K562 (cell line): ENCODE data around the gene TRAPPC12. TPM values are rescaled to one million over a fixed set of nuclear protein-coding genes. Genes with fewer than 3 reads are reported as not detected.

ENCODE experiments used
- ATAC-seq: fragments of 200-7000 bp; cut with Tn5 transposase; 3 replicates; pipeline ENCODE4 v1.9.1; 2020; ENCODE audit warnings: moderate library complexity
- BruUV-seq: library from RNA; stranded (reverse); fragments of 400-500 nt; replicated peaks from 2 replicates; lab custom pipeline; 2021; lab: Mats Ljungman, UMichigan
- CTCF ChIA-PET: fragments of 300-600 bp; formaldehyde crosslinking; extraction: SDS; loops from one replicate; lab custom pipeline; 2021; ENCODE audit warnings: low intra/inter-chr PET ratio; lab: Yijun Ruan, JAX
- POLR2A ChIA-PET: fragments of 300-600, 350-650 bp; sonication (Branson Sonifier 250); formaldehyde crosslinking; extraction: SDS; loops from one replicate; lab custom pipeline; 2021; ENCODE audit warnings: antibody characterized with exemption, inconsistent platforms; lab: Yijun Ruan, JAX
- DNase-seq, 4 experiments: peaks; one replicate each; pipeline versions ENCODE4 v3.0.0 to v3.0.0-alpha.2; 2011 to 2018; ENCODE audit warnings: low spot score in 3 of 4, mixed read lengths in 3 of 4; ENCODE audit errors: extremely low read depth in 1 of 4
- FAIRE-seq: peaks from 2 replicates; lab custom pipeline; 2011; peaks lifted over from hg19 to GRCh38; lab: Jason Lieb, UNC
- H2AFZ ChIP-seq: 2 replicates; pipeline ENCODE4 v1.6.0; 2011; ENCODE audit warnings: low read depth, low read length, control low read depth, inconsistent platforms
- H3K27ac ChIP-seq: fragments of 200-600 bp; 3 replicates; pipeline ENCODE4 v1.8.0; 2011; ENCODE audit warnings: low read depth, mild to moderate bottlenecking, control low read depth, inconsistent platforms, low read length, moderate library complexity, mixed read lengths; ENCODE audit errors: extremely low read depth
- H3K27me3 ChIP-seq, 2 experiments: fragments of 300-600 bp in 1 of 2; 2 replicates in 1 of 2; 3 replicates in 1 of 2; pipeline versions ENCODE4 v1.6.0 to v1.8.0; 2011; ENCODE audit warnings: inconsistent platforms in 2 of 2, low read length in 2 of 2, mild to moderate bottlenecking in 1 of 2, mixed read lengths in 1 of 2, moderate library complexity in 1 of 2; ENCODE audit not compliant: control insufficient read depth in 2 of 2, insufficient read depth in 2 of 2
- H3K36me3 ChIP-seq: fragments of 300-600 bp; 3 replicates; pipeline ENCODE4 v1.8.0; 2011; ENCODE audit warnings: mild to moderate bottlenecking, low read length, inconsistent platforms; ENCODE audit not compliant: control insufficient read depth, insufficient read depth
- H3K4me1 ChIP-seq, 2 experiments: fragments of 200-600 bp in 1 of 2; replicated peaks in 1 of 2; 2 replicates in 1 of 2; 3 replicates in 1 of 2; pipeline versions ENCODE4 v1.5.1 to v1.8.0; 2011; ENCODE audit warnings: inconsistent platforms in 2 of 2, low read length in 2 of 2, mild to moderate bottlenecking in 1 of 2, mixed read lengths in 1 of 2, moderate library complexity in 1 of 2; ENCODE audit not compliant: control insufficient read depth in 2 of 2, insufficient read depth in 2 of 2
- H3K4me2 ChIP-seq: 2 replicates; pipeline ENCODE4 v1.6.1; 2011; ENCODE audit warnings: low read length, control low read depth, inconsistent platforms, mixed read lengths; ENCODE audit not compliant: insufficient read depth
- H3K4me3 ChIP-seq: fragments of 200-600 bp; sonication (generic), shearing (Covaris generic); 2 replicates; pipeline ENCODE4 v1.5.1; 2016; ENCODE audit warnings: control low read depth, inconsistent platforms
- H3K79me2 ChIP-seq: fragments of 200-600 bp; 3 replicates; pipeline ENCODE4 v1.8.0; 2011; ENCODE audit warnings: low read length, inconsistent platforms; ENCODE audit not compliant: control insufficient read depth, insufficient read depth
- H3K9ac ChIP-seq, 2 experiments: 2 replicates each; pipeline versions ENCODE4 v1.6.0 to v1.6.1; 2011; ENCODE audit warnings: low read depth in 2 of 2, low read length in 2 of 2, control low read depth in 1 of 2, inconsistent platforms in 1 of 2, mild to moderate bottlenecking in 1 of 2, mixed read lengths in 1 of 2; ENCODE audit not compliant: insufficient read depth in 1 of 2
- H3K9me1 ChIP-seq: one replicate; pipeline ENCODE4 v1.6.0; 2011; ENCODE audit warnings: inconsistent platforms, mild to moderate bottlenecking, low read length, moderate library complexity; ENCODE audit not compliant: control insufficient read depth, insufficient read depth
- H3K9me3 ChIP-seq: replicated peaks from 2 replicates; pipeline ENCODE4 v1.5.1; 2011; ENCODE audit warnings: low read depth, low read length, inconsistent platforms; ENCODE audit not compliant: control insufficient read depth, insufficient read depth
- H4K20me1 ChIP-seq: replicated peaks from 2 replicates; pipeline ENCODE4 v1.6.1; 2011; ENCODE audit warnings: low read length, inconsistent platforms, mixed read lengths; ENCODE audit not compliant: control insufficient read depth, insufficient read depth
- HBP1 ChIP-seq: fragments of 450-650 bp; formaldehyde crosslinking; IDR thresholded peaks from 2 replicates; pipeline ENCODE4 v1.4.0; 2022; ENCODE audit warnings: missing genetic modification characterization
- HNRNPUL1 ChIP-seq: fragments of 200-400 bp; formaldehyde crosslinking; IDR thresholded peaks from 2 replicates; pipeline ENCODE4 v1.6.1; 2017; ENCODE audit warnings: low read length
- KDM4B ChIP-seq, 2 experiments: fragments of 450-650 bp in 1 of 2; sonication (generic) in 1 of 2; IDR thresholded peaks; 2 replicates each; pipeline ENCODE4 v1.6.1; 2016 to 2017; ENCODE audit warnings: borderline replicate concordance in 2 of 2, antibody characterized with exemption in 1 of 2, low read depth in 1 of 2, mild to moderate bottlenecking in 1 of 2
- NUFIP1 ChIP-seq: fragments of 450-650 bp; IDR thresholded peaks from 2 replicates; pipeline ENCODE4 v1.6.1; 2018; ENCODE audit not compliant: partially characterized antibody
- PHB ChIP-seq: fragments of 250-450 bp; sonication (Bioruptor Pico); IDR thresholded peaks from 2 replicates; pipeline ENCODE4 v1.5.0; 2021
- RCOR1 ChIP-seq, 2 experiments: IDR thresholded peaks; 2 replicates each; pipeline ENCODE4 v1.6.1; 2012; ENCODE audit warnings: low read depth in 2 of 2, low read length in 2 of 2, borderline replicate concordance in 1 of 2, improper control_type of control experiment in 1 of 2
- ZFP30 ChIP-seq: fragments of 250-450 bp; sonication (Bioruptor Pico); IDR thresholded peaks from 2 replicates; pipeline ENCODE4 v1.8.0; 2022; ENCODE audit warnings: moderate library complexity, mild to moderate bottlenecking, inconsistent platforms, borderline replicate concordance
- ZNF785 ChIP-seq: fragments of 250-450 bp; sonication (Bioruptor Pico); IDR thresholded peaks from 2 replicates; pipeline ENCODE4 v1.4.0; 2020; ENCODE audit warnings: mild to moderate bottlenecking
- WGBS: fragments of 100-300 bp; shearing (Covaris generic); methylation state at CpG from one replicate; pipeline ENCODE4 v1.1.6; 2016; ENCODE audit warnings: low coverage, mixed read lengths; ENCODE audit not compliant: insufficient coverage; ENCODE audit errors: missing lambda C conversion rate; 5-methylcytosine and 5-hydroxymethylcytosine counted together
- in situ Hi-C: fragments of 300-500 bp; cut with MboI; formaldehyde crosslinking; loops from 4 replicates; pipeline ENCODE4 v1.15.0; 2018; ENCODE audit warnings: inconsistent platforms, mixed read lengths
- intact Hi-C: fragments of 100-400 bp; cut with micrococcal nuclease; formaldehyde crosslinking; loops from 2 replicates; pipeline ENCODE4 v1.14.2; 2022
- polyA plus RNA-seq, 8 experiments: library from polyadenylated mRNA; depleted of rRNA in 4 of 8; stranded (reverse) in 5 of 8; unstranded in 3 of 8; fragments of >200 nt; fragmentation: Nextera tagmentation in 2 of 8; fragmentation: Illumina TruSeq in 1 of 8; extraction: Ambion mirVana in 2 of 8; extraction: Trizol in 1 of 8; gene quantifications; 2 replicates each; pipeline versions ENCODE4 v1.2.1 to v1.2.3, GENCODE V29; 2011 to 2014; ENCODE audit warnings: inconsistent platforms in 1 of 8, missing spikeins in 1 of 8
- total RNA-seq, 7 experiments: library from RNA; depleted of rRNA in 6 of 7; stranded (reverse); fragments of >200 nt in 6 of 7; fragmentation: Illumina TruSeq in 2 of 7; extraction: Trizol in 2 of 7; gene quantifications; 2 replicates each; pipeline versions ENCODE4 v1.2.1 to v1.2.3, GENCODE V29; 2011 to 2021; ENCODE audit warnings: low replicate concordance in 1 of 7

Gene TRAPPC12
- total and polyA plus RNA-seq, 9 of the 15 experiments (the other 6 are each of a cell fraction or from before 2014, with no cell fraction given) = 8.0 to 75.2 (median 39.1) TPM

- H3K4me3 ChIP-seq = no peak overlapping the region
- 100% methylated on average over 1 of the region's 1 CpG for WGBS
- H3K79me2 ChIP-seq = peaks cover 21% of the 10 kb centered on the region; the same call in 1 of the 3 replicates
- no peak overlapping the region for H3K27ac ChIP-seq
- no peak overlapping the region for H2AFZ ChIP-seq
- H3K9ac ChIP-seq = no peak overlapping the region
- BruUV-seq = no TSS peak
- DNase-seq (no peak), ATAC-seq (no peak), FAIRE-seq (no peak)
- no peaks in the 10 kb centered on the region for H3K9me1 ChIP-seq
- H3K4me2 ChIP-seq = no peak overlapping the region
- peaks cover 59% of the 10 kb centered on the region; the same call in 2 of the 3 replicates for H3K36me3 ChIP-seq
- in situ Hi-C loops = no loop called here
- POLR2A ChIA-PET = interaction anchor here (1.9 kb wide), 1 partner anchor 11 kb away, joined by 4 read pairs; no protein-coding TSS in a partner anchor
- no peaks in the 10 kb centered on the region for H4K20me1 ChIP-seq
- H3K27me3 ChIP-seq = no peaks in the 10 kb centered on the region
- H3K9me3 ChIP-seq = peaks cover 6% of the 10 kb centered on the region
- no peak for TF ChIP-seq NUFIP1
- no peak for TF ChIP-seq KDM4B (IDR thresholded peaks at IDR 0.05; ENCODE audit: borderline replicate concordance in 2 of 2, low read depth in 1 of 2)
- no peak for TF ChIP-seq ZNF785
- TF ChIP-seq PHB (CRISPR knock-in tag) = no peak
- TF ChIP-seq ZFP30 (CRISPR knock-in tag) = no peak
- TF ChIP-seq HNRNPUL1 = no peak
- no peak for TF ChIP-seq HBP1
- no peak for TF ChIP-seq RCOR1 (IDR thresholded peaks at IDR 0.05; ENCODE audit: borderline replicate concordance in 1 of 2, low read depth in 2 of 2, low read length in 2 of 2)
- CTCF ChIA-PET = no interaction called here
- intact Hi-C loops = no loop called here
- no peaks in the 10 kb centered on the region for H3K4me1 ChIP-seq
These were observed 17.5 kb downstream of the TRAPPC12 start for GRCh38 chr2:3396920-3397559.
